GM12873 (cell line): Measurements from ENCODE around the gene FKBP2.

Experiments used
- TF ChIP-seq, protein P1 (sequence below): IDR thresholded peaks from 2 replicates; pipeline ENCODE4 v1.5.1; 2012; ENCODE audit warnings: low read depth, mild to moderate bottlenecking, moderate library complexity, low read length, control low read depth; ENCODE audit not compliant: insufficient read depth; ENCODE audit errors: missing control alignments

FKBP2 gene

DNA sequence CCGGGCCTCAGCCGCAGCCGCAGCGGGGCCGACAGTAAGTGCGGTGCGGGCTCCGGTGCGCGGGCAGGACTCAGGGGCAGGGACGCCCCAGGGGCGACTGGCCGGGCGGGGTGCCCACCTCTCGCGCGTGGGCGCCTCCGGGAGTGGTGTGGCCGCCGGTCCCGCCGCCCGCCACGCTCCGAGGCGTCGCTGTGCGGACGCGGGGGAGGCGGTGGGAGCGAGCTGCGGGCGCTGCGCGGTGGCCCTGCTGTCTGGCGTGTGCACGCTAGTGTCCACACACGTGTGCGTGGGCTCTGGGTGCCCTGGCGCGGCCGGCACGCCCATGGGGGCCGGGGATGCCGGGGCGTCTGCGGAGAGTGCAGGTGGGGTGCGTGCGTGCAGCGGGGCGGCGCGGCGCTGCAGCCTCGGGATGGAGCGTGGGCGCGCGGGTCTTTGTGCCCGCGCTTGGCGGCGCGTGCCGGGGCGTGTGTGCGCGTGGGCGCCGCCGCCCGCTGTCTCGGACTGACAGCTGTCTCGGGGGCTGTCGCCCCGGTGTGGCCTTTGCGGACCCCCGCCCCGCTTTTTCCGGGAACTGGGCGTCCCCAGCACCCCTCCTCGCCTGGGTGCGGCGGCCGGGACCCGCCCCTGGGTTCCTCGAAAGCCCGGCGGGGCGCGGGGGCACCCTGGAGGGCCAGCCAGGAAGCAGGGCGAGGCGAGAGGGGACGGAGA is 51.0 kb downstream of the FKBP2 start:
- TF ChIP-seq, protein P1, sequence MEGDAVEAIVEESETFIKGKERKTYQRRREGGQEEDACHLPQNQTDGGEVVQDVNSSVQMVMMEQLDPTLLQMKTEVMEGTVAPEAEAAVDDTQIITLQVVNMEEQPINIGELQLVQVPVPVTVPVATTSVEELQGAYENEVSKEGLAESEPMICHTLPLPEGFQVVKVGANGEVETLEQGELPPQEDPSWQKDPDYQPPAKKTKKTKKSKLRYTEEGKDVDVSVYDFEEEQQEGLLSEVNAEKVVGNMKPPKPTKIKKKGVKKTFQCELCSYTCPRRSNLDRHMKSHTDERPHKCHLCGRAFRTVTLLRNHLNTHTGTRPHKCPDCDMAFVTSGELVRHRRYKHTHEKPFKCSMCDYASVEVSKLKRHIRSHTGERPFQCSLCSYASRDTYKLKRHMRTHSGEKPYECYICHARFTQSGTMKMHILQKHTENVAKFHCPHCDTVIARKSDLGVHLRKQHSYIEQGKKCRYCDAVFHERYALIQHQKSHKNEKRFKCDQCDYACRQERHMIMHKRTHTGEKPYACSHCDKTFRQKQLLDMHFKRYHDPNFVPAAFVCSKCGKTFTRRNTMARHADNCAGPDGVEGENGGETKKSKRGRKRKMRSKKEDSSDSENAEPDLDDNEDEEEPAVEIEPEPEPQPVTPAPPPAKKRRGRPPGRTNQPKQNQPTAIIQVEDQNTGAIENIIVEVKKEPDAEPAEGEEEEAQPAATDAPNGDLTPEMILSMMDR: no peak

DNA sequence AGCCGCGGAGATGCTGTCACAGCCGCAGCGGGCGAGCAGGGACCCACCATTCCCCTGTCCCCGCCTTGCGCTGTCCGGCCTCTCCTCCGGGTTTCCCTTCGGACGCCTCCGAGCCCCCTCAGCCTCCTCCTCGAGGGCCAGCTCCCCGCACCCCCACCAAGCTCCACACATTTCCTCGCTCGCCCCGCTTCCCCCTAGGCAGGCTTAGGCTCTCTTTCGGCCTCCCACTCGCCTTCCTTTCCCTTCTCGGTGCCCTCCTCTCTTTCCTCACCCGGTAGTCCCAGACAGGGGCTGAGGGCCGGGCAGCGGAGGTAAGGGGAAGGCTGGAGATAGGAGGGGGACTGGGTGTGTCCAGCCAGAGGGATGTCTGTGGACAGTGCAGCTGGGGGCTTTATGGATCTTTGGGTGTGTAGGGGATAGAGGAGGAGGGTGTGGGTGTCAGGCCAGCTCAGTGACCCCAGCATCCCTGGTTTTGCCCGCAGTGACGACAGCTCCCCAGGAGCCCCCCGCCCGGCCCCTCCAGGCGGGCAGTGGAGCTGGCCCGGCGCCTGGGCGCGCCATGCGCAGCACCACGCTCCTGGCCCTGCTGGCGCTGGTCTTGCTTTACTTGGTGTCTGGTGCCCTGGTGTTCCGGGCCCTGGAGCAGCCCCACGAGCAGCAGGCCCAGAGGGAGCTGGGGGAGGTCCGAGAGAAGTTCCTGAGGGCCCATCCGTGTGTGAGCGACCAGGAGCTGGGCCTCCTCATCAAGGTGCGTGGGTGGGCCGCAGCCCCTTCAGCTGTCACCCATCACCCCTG is 51.8 kb downstream of the FKBP2 start:
- TF ChIP-seq, protein P1: no peak
